Measurements from ENCODE around the gene NAPSA.
A peak's percentile ranks its signal among the peaks of the same experiment; 100 is the strongest.

The NAPSA gene

DNA sequence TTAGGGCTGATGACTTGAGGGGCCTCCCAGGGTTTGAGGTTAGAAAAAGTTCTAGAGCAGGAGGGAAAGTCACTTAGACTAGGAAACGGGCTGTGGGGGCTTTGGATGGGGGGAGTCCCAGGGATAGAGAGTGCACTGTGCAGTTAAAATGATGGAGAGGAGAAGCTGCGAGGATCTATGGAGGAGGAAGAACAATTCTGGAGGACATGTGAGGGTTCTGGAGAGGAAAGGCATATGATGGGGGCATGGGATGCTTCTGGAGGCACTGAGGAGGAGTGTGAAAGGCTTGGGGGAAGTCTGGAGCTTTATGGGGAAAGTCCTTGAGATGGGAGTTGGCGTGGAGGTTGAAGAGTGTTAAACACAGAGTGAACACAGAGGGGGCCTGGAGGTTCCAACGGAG, 38.4 kb downstream of the NAPSA start:
- TF ChIP-seq, protein P1, sequence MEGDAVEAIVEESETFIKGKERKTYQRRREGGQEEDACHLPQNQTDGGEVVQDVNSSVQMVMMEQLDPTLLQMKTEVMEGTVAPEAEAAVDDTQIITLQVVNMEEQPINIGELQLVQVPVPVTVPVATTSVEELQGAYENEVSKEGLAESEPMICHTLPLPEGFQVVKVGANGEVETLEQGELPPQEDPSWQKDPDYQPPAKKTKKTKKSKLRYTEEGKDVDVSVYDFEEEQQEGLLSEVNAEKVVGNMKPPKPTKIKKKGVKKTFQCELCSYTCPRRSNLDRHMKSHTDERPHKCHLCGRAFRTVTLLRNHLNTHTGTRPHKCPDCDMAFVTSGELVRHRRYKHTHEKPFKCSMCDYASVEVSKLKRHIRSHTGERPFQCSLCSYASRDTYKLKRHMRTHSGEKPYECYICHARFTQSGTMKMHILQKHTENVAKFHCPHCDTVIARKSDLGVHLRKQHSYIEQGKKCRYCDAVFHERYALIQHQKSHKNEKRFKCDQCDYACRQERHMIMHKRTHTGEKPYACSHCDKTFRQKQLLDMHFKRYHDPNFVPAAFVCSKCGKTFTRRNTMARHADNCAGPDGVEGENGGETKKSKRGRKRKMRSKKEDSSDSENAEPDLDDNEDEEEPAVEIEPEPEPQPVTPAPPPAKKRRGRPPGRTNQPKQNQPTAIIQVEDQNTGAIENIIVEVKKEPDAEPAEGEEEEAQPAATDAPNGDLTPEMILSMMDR (IDR thresholded peaks at IDR 0.05; ENCODE audit: extremely low read depth, insufficient read depth, missing control alignments), result no peak
- DNase-seq (ENCODE audit: low spot score), result peak; percentile 21
- in situ Hi-C loops (cut with MboI; ENCODE audit: low pct_unique_long_range_greater_than_20kb, low sequenced_read_pairs, unreplicated experiment), result no loop called here

DNA sequence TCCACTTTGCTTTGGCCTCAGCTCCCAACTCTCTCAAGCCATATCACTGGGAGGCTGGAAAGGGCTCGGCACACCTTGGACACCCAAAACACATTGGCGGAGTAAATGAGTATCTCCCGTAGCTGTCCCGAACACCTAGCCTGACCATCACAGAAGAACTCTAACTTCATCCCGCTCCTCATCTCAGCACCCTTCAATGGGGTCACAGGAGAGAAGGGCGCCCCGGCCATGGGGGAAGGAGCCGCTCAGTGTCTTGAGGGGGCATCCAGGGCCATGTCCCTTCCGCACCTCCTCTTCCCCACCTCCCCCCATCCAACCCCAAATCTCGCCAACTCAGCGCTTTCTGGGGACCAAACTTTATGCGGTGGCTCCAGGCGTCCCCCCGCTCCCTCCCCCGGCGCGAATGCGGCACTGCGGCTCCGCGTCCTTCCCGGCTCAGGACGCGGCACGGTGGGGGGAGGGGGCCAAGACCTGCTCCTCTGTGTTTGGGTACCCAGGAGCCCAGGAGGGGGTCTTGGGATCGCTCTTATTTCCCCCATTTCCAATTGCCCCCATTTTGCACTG, 39.3 kb downstream of the NAPSA start:
- in situ Hi-C loops (cut with MboI; ENCODE audit: low pct_unique_long_range_greater_than_20kb, low sequenced_read_pairs, unreplicated experiment), result no loop called here
- no peak for DNase-seq (ENCODE audit: low spot score)
- TF ChIP-seq, protein P1 (IDR thresholded peaks at IDR 0.05; ENCODE audit: extremely low read depth, insufficient read depth, missing control alignments), result no peak

DNA sequence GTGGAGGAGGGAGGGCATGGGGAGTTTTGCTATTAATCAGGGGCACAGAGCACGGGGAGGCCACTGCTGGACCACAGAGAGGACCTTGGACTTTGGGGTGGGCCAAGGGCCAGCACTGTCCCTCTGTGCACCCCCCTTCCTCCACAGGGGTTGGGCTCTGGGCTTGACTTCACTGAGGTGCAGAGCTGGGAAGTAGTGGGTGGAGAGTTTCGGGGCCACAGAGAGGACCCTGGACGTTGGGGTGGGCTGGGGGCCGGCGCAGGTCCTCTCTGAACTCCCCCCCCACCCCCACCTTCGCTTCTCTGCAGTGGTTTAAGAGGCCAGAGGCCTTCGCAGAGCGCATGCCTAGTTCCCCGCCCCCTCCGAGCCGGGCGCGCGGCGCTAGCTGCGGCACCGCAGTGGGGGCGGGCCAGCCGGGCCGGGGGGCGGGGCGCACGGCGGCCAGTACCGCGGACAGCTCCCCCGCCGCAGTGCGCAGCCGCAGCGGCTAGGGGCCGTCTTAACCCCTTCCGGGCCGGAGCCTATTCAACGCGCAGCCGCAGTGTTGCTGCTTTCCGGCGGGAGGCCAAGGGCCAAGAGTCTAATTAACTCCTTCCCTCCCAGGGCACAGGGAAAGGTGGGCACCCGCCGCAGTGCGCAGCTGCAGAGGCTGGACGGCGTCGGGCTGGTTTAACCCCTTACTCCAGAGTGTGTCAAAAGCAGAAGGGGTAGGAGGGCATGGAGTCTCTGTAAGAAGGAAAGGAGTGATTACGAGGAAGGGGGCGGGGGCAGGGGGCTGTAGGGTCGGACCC, 39.9 kb downstream of the NAPSA start:
- in situ Hi-C loops (cut with MboI; ENCODE audit: low pct_unique_long_range_greater_than_20kb, low sequenced_read_pairs, unreplicated experiment), result no loop called here
- TF ChIP-seq, protein P1 (IDR thresholded peaks at IDR 0.05; ENCODE audit: extremely low read depth, insufficient read depth, missing control alignments), result no peak
- DNase-seq (ENCODE audit: low spot score), result peak; percentile 98

DNA sequence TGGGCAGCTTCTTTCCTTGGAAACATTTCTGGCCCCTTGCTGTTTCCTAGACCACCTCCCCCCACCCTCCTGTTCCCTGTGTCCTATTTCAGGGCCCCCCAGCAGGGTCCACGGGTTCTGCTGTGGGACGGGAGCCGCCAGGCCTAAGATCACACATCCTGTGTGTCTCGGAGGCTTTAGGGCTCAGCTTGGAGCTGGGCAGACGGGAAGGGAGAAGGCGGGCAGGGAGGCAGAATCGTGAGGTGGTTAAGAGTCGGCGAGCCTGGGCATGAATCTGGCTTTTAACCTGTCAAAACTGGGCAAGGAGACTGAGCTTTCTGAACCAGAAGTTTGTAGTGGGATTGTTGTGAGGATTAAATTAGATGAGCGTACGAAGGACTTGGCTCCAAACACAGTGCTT, 41.1 kb downstream of the NAPSA start:
- in situ Hi-C loops (cut with MboI; ENCODE audit: low pct_unique_long_range_greater_than_20kb, low sequenced_read_pairs, unreplicated experiment), result no loop called here
- TF ChIP-seq, protein P1 (IDR thresholded peaks at IDR 0.05; ENCODE audit: extremely low read depth, insufficient read depth, missing control alignments), result no peak

DNA sequence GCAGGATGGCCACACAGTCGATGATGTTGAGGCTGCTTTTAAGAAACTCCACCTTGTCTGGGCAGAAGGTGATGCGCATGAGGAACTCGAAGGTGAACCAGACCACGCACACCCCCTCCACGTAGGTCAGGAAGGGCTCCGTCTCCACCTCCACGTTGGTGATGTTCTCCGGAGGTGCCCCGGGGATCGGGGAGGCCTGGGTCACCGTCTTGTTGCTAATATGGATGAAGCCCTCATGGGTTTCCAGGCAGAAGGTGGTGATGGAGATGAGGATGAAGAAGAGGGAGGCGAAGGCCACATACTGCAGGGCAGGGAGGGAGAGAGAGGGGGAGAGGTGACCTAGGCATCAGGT, 41.7 kb downstream of the NAPSA start:
- TF ChIP-seq, protein P1 (IDR thresholded peaks at IDR 0.05; ENCODE audit: extremely low read depth, insufficient read depth, missing control alignments), result no peak
- in situ Hi-C loops (cut with MboI; ENCODE audit: low pct_unique_long_range_greater_than_20kb, low sequenced_read_pairs, unreplicated experiment), result no loop called here
- peak; percentile 19 for DNase-seq (ENCODE audit: low spot score)

More for the DNA sequence above, 41.1 kb downstream of the NAPSA start:
- DNase-seq (ENCODE audit: low spot score), result peak; percentile 17

DNA sequence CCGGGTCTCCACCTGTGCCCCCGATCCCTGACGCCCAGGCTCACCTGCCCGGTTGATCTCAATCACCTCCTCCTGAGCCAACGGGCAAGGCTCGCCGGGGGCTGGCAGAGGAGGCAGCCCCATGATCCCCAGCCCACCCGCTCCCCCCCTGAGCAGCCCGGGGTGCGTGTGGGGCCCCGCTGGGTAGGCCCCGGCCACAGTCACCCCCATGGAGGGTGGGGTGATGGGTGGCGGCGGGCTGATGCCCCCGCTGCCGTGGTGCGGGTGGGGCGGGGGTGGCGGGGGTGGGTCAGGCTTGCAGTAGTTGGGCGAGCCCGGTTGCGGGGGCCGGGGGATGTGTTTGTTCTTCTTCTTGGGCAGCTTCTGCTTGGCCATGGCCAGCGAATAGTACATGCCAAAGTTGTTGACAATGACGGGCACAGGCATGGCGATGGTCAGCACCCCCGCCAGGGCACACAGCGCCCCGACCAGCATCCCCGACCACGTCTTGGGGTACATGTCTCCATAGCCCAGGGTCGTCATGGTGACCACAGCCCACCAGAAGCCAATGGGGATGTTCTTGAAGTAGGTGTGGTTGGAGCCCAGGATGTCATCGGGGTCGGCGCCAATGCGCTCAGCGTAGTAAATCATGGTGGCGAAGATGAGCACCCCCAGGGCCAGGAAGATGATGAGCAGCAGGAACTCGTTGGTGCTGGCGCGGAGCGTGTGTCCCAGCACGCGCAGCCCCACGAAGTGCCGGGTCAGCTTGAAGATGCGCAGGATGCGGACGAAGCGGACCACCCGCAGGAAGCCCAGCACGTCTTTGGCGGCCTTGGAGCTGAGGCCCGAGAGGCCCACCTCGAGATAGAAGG, 42.3 kb downstream of the NAPSA start:
- TF ChIP-seq, protein P1 (IDR thresholded peaks at IDR 0.05; ENCODE audit: extremely low read depth, insufficient read depth, missing control alignments), result no peak
- in situ Hi-C loops (cut with MboI; ENCODE audit: low pct_unique_long_range_greater_than_20kb, low sequenced_read_pairs, unreplicated experiment), result no loop called here
- peak; percentile 6 for DNase-seq (ENCODE audit: low spot score)
